ENCODE data around the gene A1BG.

GRCh38 chr19:58395220-58395978 is 42.1 kb upstream of the A1BG start, which contains the start of gene RNF225:
- TF ChIP-seq, protein P1, sequence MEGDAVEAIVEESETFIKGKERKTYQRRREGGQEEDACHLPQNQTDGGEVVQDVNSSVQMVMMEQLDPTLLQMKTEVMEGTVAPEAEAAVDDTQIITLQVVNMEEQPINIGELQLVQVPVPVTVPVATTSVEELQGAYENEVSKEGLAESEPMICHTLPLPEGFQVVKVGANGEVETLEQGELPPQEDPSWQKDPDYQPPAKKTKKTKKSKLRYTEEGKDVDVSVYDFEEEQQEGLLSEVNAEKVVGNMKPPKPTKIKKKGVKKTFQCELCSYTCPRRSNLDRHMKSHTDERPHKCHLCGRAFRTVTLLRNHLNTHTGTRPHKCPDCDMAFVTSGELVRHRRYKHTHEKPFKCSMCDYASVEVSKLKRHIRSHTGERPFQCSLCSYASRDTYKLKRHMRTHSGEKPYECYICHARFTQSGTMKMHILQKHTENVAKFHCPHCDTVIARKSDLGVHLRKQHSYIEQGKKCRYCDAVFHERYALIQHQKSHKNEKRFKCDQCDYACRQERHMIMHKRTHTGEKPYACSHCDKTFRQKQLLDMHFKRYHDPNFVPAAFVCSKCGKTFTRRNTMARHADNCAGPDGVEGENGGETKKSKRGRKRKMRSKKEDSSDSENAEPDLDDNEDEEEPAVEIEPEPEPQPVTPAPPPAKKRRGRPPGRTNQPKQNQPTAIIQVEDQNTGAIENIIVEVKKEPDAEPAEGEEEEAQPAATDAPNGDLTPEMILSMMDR (IDR thresholded peaks at IDR 0.05), result no peak
- TF ChIP-seq POLR2A (IDR thresholded peaks at IDR 0.05), result no peak
